GM12878 (cell line): ENCODE measurements around the gene GRB10.

Experiments used
- ATF3 ChIP-seq: IDR thresholded peaks from 2 replicates; pipeline ENCODE4 v1.6.1; 2011; ENCODE audit warnings: low read depth, mild to moderate bottlenecking, low read length, moderate library complexity, borderline replicate concordance; ENCODE audit errors: extremely low read depth
- BHLHE40 ChIP-seq, 2 experiments: fragments of 450-650 bp in 1 of 2; IDR thresholded peaks; 2 replicates each; pipeline ENCODE4 v1.6.1; 2011 to 2017; ENCODE audit warnings: low read depth in 2 of 2, borderline replicate concordance in 1 of 2, improper control_type of control experiment in 1 of 2, low read length in 1 of 2, mild to moderate bottlenecking in 1 of 2
- CTCF ChIP-seq, 3 experiments: IDR thresholded peaks in 2 of 3; conservative IDR thresholded peaks in 1 of 3; 2 replicates each; pipeline ENCODE4 v1.5.1; 2011; ENCODE audit warnings: low read depth in 3 of 3, low read length in 3 of 3, mild to moderate bottlenecking in 3 of 3, control low read depth in 2 of 3, moderate library complexity in 2 of 3, inconsistent platforms in 1 of 3, mixed read lengths in 1 of 3; ENCODE audit not compliant: control insufficient read depth in 2 of 3, insufficient read depth in 1 of 3; ENCODE audit errors: extremely low read depth in 1 of 3
- EZH2 ChIP-seq: IDR thresholded peaks from 2 replicates; pipeline ENCODE4 v1.6.1; 2012; ENCODE audit warnings: low read depth, mild to moderate bottlenecking, control low read depth, inconsistent platforms, low read length, borderline replicate concordance; ENCODE audit not compliant: control insufficient read depth
- HDAC2 ChIP-seq: fragments of 200-600 bp; sonication (generic); IDR thresholded peaks from 2 replicates; pipeline ENCODE4 v1.6.1; 2017
- PBX3 ChIP-seq: IDR thresholded peaks from 2 replicates; pipeline ENCODE4 v1.6.1; 2011; ENCODE audit warnings: mild to moderate bottlenecking, low read depth, low read length, moderate library complexity; ENCODE audit not compliant: insufficient replicate concordance
- POLR2A ChIP-seq: IDR thresholded peaks from 2 replicates; pipeline ENCODE4 v1.6.1; 2011; ENCODE audit warnings: low read depth, mild to moderate bottlenecking, low read length
- POLR2AphosphoS2 ChIP-seq: IDR thresholded peaks from 2 replicates; pipeline ENCODE4 v1.6.1; 2011; ENCODE audit warnings: low read depth, mild to moderate bottlenecking, low read length, improper control_type of control experiment, moderate library complexity
- POLR2AphosphoS5 ChIP-seq: IDR thresholded peaks from 2 replicates; pipeline ENCODE4 v1.6.1; 2011; ENCODE audit warnings: mild to moderate bottlenecking, low read length, inconsistent platforms
- RAD21 ChIP-seq: IDR thresholded peaks from 2 replicates; pipeline ENCODE4 v1.6.1; 2011; ENCODE audit warnings: mild to moderate bottlenecking, low read depth, low read length, moderate library complexity; ENCODE audit not compliant: insufficient read depth
- SMC3 ChIP-seq: IDR thresholded peaks from 2 replicates; pipeline ENCODE4 v1.6.1; 2011; ENCODE audit warnings: low read length, improper control_type of control experiment, borderline replicate concordance
- TAF1 ChIP-seq: IDR thresholded peaks from 2 replicates; pipeline ENCODE4 v1.6.1; 2011; ENCODE audit warnings: mild to moderate bottlenecking, low read depth, low read length, borderline replicate concordance
- TCF3 ChIP-seq: IDR thresholded peaks from 2 replicates; pipeline ENCODE4 v1.6.1; 2012; ENCODE audit warnings: low read depth, mild to moderate bottlenecking, low read length, borderline replicate concordance; ENCODE audit not compliant: insufficient read depth
- TF ChIP-seq, protein P1 (sequence below): IDR thresholded peaks from 2 replicates; pipeline ENCODE4 v1.6.1; 2012; ENCODE audit warnings: low read depth, low read length, improper control_type of control experiment

GRCh38 chr7:50724526-50725520 is 57.9 kb downstream of the GRB10 start:
- TF ChIP-seq RAD21 (no peak), TAF1 (no peak), SMC3 (no peak), HDAC2 (no peak), POLR2AphosphoS5 (no peak), BHLHE40 (IDR thresholded peaks at IDR 0.05; ENCODE audit: borderline replicate concordance in 1 of 2, low read depth in 2 of 2, low read length in 1 of 2) (no peak), CTCF (IDR thresholded peaks at IDR 0.05 in 2 of 3, conservative IDR thresholded peaks at IDR 0.05 in 1 of 3; ENCODE audit: control insufficient read depth in 2 of 3, extremely low read depth in 1 of 3, insufficient read depth in 1 of 3, low read depth in 3 of 3, low read length in 3 of 3) (no peak), POLR2AphosphoS2 (no peak), TCF3 (no peak), POLR2A (no peak), EZH2 (no peak), PBX3 (no peak), ATF3 (no peak)
- TF ChIP-seq, protein P1, sequence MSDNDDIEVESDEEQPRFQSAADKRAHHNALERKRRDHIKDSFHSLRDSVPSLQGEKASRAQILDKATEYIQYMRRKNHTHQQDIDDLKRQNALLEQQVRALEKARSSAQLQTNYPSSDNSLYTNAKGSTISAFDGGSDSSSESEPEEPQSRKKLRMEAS: no peak
